ES-I3 (cell line): ENCODE results near the gene ESF1.

Experiments
- H3K36me3 ChIP-seq: 2 replicates; pipeline ENCODE4 v1.6.1; 2013; ENCODE audit warnings: mild to moderate bottlenecking, low read length, control low read depth, moderate library complexity; ENCODE audit not compliant: insufficient read depth
- H3K4me1 ChIP-seq: 2 replicates; pipeline ENCODE4 v1.6.1; 2013; ENCODE audit warnings: mild to moderate bottlenecking, control low read depth, low read length; ENCODE audit not compliant: insufficient read depth
- H3K9ac ChIP-seq: 2 replicates; pipeline ENCODE4 v1.6.1; 2013; ENCODE audit warnings: low read depth, mild to moderate bottlenecking, low read length, moderate library complexity
- H3K9me3 ChIP-seq: 2 replicates; pipeline ENCODE4 v1.6.1; 2013; ENCODE audit warnings: mild to moderate bottlenecking, low read length, moderate library complexity; ENCODE audit not compliant: control insufficient read depth, insufficient read depth

The ESF1 gene, protein sequence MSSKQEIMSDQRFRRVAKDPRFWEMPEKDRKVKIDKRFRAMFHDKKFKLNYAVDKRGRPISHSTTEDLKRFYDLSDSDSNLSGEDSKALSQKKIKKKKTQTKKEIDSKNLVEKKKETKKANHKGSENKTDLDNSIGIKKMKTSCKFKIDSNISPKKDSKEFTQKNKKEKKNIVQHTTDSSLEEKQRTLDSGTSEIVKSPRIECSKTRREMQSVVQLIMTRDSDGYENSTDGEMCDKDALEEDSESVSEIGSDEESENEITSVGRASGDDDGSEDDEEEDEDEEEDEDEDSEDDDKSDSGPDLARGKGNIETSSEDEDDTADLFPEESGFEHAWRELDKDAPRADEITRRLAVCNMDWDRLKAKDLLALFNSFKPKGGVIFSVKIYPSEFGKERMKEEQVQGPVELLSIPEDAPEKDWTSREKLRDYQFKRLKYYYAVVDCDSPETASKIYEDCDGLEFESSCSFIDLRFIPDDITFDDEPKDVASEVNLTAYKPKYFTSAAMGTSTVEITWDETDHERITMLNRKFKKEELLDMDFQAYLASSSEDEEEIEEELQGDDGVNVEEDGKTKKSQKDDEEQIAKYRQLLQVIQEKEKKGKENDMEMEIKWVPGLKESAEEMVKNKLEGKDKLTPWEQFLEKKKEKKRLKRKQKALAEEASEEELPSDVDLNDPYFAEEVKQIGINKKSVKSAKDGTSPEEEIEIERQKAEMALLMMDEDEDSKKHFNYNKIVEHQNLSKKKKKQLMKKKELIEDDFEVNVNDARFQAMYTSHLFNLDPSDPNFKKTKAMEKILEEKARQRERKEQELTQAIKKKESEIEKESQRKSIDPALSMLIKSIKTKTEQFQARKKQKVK

DNA sequence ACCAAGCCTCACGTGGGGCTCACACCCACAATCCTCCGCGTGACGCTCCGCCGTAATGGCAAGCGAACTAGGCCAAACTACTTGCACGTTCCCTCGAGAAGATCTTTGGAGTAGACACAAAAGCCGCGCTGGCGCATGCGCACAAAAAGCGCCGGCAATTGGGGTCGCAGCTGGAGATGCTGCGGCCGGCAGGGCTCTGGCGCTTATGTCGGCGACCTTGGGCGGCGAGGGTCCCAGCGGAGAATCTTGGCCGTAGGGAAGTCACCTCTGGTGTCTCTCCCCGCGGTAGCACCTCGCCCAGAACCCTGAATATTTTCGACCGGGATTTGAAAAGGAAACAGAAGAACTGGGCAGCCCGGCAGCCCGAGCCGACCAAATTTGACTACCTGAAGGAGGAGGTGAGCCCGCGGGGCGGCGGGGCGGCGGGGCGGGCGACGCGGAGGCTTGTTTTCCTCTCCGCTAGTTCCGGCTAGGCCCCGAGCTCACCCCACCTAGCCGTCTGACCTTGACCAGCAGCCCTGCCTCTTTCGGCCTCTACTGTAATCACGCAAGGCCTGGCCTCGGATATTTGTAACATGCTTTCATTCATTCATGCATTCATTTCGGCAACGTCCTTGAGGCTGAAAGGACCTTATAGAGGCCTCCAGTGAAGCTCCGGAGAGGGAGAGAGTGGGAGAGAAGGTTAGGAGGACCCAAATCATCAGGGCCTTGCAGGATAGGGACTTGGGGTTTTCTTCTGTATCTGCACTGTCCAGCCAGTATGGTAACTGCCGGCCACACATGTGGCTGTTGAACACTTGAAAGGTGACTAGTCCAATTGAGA is at the start of gene ESF1, which contains the start of gene NDUFAF5:
Gene ESF1 (minus strand): TSS at position 27 of the 823 bp plus-strand sequence. CDS start 1,779 bp downstream, outside the sequence.
Gene NDUFAF5 (plus strand): TSS at position 136 of the 823 bp plus-strand sequence. CDS start 41 bp downstream, at position 177.
- peak within 1 kb of the TSS; percentile 98 for H3K9ac ChIP-seq
- peaks cover 6% of the 10 kb centered on the region for H3K4me1 ChIP-seq
- no peaks in the 10 kb centered on the region for H3K9me3 ChIP-seq
- H3K36me3 ChIP-seq = peaks cover 13% of the 10 kb centered on the region

DNA sequence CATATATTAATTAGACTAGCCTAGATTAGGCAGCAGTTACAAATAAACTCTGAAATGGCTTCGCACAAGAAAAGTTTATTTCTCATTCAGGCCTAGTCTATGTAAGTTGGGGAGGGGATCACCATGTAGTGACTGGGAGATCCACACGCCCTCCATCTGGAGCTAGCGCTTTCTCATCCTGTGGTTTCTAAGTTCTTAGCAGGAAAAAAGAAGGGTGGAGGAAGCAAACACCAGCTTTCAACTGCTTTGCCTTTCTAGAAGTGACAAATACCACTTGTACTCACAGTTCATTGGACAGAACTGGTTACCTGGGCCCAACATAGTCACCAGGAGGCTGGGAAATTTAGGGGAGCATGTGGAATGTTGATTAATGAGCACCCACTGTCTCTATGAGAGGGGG is 46.8 kb upstream of the ESF1 start:
- Histone ChIP-seq H3K9me3 (no peaks in the 10 kb centered on the region), H3K4me1 (no peaks in the 10 kb centered on the region), H3K9ac (no peak overlapping the region), H3K36me3 (no peaks in the 10 kb centered on the region)

DNA sequence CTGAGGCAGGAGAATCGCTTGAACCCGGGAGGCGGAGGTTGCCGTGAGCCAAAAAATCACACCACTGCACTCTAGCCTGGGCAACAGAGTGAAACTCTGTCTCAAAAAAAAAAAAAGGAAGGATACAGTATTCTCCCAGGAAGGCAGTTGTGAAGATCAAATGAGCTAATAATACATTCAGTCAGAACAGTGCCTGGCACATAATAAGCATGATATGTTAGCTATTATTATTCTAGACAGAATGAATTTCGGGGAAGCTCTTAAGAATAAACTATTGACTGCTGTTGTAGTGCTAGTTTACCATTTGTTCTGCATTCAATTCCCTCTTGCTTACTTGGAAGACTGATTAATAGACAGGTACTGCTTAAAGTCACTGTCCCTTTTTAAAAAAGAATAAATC is 40.7 kb upstream of the ESF1 start:
- Histone ChIP-seq H3K9ac (no peak overlapping the region), H3K36me3 (peaks cover 4% of the 10 kb centered on the region; the same call in 1 of the 2 replicates), H3K9me3 (no peaks in the 10 kb centered on the region), H3K4me1 (no peaks in the 10 kb centered on the region)

DNA sequence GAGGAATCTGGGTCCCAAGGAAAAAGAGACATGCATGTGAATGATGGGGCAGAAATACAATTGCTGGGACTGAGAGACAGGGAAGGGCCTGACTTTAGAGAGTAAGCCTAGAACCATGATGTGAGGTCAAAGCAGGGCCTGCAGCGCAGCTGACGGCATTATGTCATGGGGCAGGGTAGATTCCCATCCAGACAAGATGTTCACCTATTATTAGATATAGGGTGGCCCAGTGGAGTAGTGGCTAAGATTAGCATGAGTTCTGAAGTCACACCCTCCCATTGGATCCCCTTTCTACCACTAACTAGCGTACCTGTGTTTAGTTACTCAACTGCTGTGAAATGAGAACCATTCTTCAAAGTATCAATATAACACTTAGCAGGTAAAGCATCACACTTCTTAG is 39.7 kb upstream of the ESF1 start:
- peaks cover 4% of the 10 kb centered on the region; the same call in 1 of the 2 replicates for H3K36me3 ChIP-seq
- no peaks in the 10 kb centered on the region for H3K4me1 ChIP-seq
- H3K9me3 ChIP-seq = no peaks in the 10 kb centered on the region
- H3K9ac ChIP-seq = no peak overlapping the region

DNA sequence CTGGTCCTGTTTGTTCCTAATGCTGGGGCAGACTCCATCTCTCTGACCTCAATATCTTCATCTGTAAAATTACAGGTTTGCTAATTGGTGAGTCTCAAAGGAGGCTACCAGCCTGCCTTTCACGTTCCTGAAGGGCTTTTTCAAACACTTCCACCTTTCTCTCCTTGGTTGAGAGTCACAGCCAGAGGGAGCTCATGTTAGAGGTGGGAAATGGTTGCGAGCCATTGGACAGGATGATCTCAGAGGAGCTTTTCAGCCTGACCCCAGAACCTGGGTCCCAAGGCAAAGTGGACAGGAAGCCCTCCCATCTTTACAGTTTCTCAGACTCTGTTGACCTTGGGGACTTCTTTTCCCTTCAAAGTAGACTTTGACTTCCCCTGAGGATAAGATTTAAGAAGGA is 37.7 kb upstream of the ESF1 start:
- no peak overlapping the region for H3K9ac ChIP-seq
- H3K4me1 ChIP-seq = no peaks in the 10 kb centered on the region
- peaks cover 10% of the 10 kb centered on the region; the same call in 1 of the 2 replicates for H3K36me3 ChIP-seq
- H3K9me3 ChIP-seq = no peaks in the 10 kb centered on the region

DNA sequence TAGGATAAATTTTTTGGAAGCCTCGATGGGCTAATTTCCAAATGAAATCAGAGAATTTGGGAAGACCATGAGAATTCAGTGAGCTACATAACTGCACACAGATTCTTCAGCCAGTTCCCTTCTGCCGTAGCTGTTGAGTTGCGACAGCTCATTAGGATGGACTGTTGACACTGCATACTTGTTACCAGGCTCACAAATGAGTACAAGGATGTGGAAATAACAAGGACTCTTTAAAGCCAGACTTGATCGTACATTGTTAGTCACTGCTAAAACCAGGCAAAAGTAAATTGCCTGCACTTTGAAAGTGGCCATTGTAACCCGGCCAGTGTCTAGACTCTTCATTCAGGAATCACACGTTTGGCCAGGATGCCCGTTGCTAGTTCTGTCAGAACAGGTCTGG is 37.2 kb upstream of the ESF1 start:
- no peaks in the 10 kb centered on the region for H3K4me1 ChIP-seq
- H3K9ac ChIP-seq = no peak overlapping the region
- H3K36me3 ChIP-seq = peaks cover 10% of the 10 kb centered on the region; the same call in 1 of the 2 replicates
- no peaks in the 10 kb centered on the region for H3K9me3 ChIP-seq

DNA sequence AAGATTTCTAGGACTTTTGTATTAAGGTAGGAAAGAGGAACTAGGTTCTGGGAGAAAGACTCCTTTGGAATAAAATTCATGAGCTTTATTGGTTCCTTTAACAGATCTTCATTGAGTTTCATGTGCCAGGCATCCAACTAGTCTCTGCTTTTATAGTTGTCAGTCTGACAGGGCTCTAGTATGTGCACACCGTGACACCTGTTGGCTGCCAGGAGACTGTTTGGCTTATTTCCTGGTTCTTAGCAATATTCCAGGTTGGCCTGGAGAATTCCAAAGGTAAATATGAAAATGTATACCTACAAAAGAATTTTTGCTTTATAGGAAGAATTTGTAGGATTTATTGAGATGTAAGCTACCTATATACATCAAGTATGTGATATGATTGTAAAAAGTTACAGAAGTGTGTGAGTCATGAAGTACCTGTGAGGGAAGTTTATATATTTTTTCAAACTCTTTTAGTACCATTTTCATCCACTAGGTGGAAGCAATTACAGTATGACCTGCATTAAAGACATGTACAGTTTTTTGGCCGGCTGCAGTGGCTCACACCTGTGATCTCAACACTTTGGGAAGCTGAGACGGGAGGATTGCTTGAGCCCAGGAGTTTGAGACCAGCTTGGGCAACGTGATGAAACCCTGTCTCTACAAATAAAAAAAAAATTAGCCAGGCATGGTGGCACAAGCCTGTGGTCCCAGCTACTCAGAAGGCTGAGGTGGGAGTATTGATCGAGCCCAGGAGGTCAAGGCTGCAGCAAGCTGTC is 35.3 kb upstream of the ESF1 start:
- Histone ChIP-seq H3K9me3 (no peaks in the 10 kb centered on the region), H3K36me3 (peaks cover 17% of the 10 kb centered on the region), H3K9ac (no peak overlapping the region), H3K4me1 (no peaks in the 10 kb centered on the region)

DNA sequence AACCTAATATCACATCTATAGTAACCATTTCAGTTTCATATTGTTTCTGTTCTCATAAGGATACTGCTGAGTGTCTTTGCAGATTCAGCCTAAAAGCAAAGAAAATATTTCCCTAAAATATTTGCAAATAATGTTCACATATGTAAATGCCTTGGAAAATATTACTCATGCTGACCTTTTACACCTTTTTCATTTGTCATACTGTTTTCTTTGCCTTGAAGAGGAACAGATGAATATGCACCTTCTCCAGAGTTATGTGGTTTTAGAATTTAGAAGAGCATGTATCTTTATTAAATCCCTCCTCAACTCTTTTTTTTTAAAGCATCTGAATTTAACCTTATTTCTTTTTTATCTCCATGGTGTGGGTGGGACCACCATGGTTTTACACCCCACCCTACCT is 32.6 kb upstream of the ESF1 start:
- H3K36me3 ChIP-seq = peaks cover 26% of the 10 kb centered on the region
- H3K9me3 ChIP-seq = no peaks in the 10 kb centered on the region
- no peaks in the 10 kb centered on the region for H3K4me1 ChIP-seq
- no peak overlapping the region for H3K9ac ChIP-seq

DNA sequence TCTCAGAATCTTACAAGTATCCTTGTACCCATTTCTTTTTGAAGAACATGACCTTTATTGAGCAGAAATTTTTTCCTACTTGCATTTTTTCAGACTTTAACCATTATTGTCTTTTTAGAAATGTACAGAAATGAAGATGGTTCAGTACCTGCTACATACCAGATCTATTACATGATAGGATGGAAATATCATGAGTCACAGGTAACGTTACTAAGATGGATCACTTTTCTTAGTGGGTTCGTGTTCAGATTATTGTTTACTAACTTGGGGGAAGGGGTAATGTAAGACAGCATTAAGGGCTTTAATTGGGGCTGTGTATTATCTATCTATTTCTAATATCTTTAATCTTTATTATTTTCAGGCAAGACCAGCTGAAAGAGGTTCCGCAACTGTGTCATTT is 32.0 kb upstream of the ESF1 start:
- Histone ChIP-seq H3K4me1 (no peaks in the 10 kb centered on the region), H3K36me3 (peaks cover 28% of the 10 kb centered on the region), H3K9ac (no peak overlapping the region), H3K9me3 (no peaks in the 10 kb centered on the region)

DNA sequence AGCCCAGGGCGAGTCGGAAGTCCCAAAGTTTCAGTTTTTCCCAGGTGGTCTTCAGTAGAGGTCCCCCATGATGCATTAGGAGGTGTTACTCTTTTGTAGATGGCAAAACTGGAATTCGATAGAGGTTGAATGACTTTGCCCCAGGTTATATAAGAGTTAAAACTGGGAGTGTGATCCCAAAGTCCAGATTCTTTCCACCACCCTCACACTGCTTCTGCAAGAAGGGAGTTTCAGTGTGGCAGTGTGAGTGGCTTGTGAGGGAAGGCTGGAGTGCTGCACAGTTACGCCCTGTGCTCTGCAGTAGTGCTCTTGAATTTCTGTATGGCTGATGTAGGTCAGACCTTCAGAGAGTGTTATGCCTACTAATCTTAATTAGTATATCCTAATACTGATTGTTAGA is 30.0 kb upstream of the ESF1 start:
- Histone ChIP-seq H3K9ac (no peak overlapping the region), H3K9me3 (no peaks in the 10 kb centered on the region), H3K36me3 (peaks cover 30% of the 10 kb centered on the region), H3K4me1 (no peaks in the 10 kb centered on the region)

DNA sequence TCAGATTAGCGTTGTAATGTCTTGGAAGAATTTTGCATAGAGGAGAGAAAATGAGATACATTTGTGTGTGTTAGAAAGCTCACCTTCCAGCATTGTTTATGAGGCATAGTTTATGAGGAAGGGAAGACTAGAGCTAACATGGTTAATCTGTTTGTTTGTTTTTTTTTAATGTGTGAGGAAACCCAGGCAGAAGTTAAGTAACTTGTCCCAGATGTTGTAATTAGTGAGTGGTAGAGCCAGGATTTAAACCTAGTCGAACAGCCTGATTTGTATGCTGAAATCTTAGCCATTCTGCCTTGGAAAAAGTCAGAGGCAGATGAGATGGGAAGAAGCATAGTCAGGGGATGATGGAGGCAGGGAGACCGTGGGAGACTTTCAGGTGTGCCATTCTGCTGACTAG is 29.2 kb upstream of the ESF1 start:
- Histone ChIP-seq H3K9me3 (no peaks in the 10 kb centered on the region), H3K4me1 (no peaks in the 10 kb centered on the region), H3K36me3 (peaks cover 37% of the 10 kb centered on the region), H3K9ac (no peak overlapping the region)

DNA sequence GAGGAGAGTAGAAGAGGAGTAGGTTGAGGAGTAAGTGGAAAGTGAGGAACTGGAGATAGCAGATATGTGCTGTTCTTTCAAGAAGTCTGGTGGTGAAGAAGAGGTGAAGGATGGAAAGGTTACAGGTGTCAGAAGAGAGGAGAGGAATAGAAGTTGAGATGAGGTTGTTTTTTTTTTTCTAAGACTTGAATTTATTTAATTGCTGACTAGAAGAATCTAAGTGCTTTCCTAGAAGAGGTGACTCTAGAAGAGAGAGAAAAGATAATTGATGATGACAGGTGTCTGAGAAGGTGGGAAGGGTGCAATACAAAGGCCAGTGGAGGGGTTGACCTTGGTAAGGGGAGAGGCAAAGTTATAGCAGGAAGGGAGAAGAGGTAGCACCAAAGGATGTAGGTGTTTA is 25.7 kb upstream of the ESF1 start:
- peaks cover 32% of the 10 kb centered on the region for H3K36me3 ChIP-seq
- no peak overlapping the region for H3K9ac ChIP-seq
- no peaks in the 10 kb centered on the region for H3K9me3 ChIP-seq
- H3K4me1 ChIP-seq = no peaks in the 10 kb centered on the region

DNA sequence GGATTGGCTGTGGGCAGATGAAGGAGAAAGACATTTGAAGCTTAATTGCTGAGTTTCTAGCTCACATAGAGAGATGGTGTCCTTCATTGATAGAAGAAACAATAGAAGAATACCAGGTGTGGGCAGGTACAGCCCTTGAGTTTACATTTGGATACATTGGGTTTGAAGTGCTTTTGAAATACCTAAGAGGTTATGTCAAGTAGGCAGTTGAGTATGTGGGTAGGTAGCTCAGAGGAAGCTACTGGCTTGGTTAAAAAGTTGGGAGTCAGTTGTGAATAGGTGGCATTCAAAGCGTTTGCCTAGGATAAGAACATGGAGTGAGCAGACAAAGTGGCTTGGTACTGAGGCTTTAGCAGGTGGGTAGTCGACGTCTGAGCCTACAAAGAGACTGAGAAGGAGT is 25.1 kb upstream of the ESF1 start:
- H3K36me3 ChIP-seq = peaks cover 32% of the 10 kb centered on the region
- no peak overlapping the region for H3K9ac ChIP-seq
- no peaks in the 10 kb centered on the region for H3K9me3 ChIP-seq
- H3K4me1 ChIP-seq = no peaks in the 10 kb centered on the region
